Parathyroid adenoma (tissue), 2 donors: ENCODE measurements around the gene NID2.

Source experiments
- H2AFZ ChIP-seq: fragments of 300-600 bp; sonication (generic); one replicate; pipeline ENCODE4 v1.7.0; 2017; ENCODE audit warnings: antibody characterized with exemption, mild to moderate bottlenecking
- H3K27ac ChIP-seq: fragments of 300-600 bp; sonication (generic); one replicate; pipeline ENCODE4 v1.7.0; 2017
- H3K27me3 ChIP-seq: fragments of 300-600 bp; sonication (generic); one replicate; pipeline ENCODE4 v1.7.0; 2017; ENCODE audit warnings: low read length; ENCODE audit not compliant: control insufficient read depth, insufficient read depth
- H3K36me3 ChIP-seq: fragments of 300-600 bp; sonication (generic); one replicate; pipeline ENCODE4 v1.7.0; 2017; ENCODE audit warnings: low read length; ENCODE audit not compliant: control insufficient read depth, insufficient read depth
- H3K4me1 ChIP-seq: fragments of 300-600 bp; sonication (generic); one replicate; pipeline ENCODE4 v1.7.0; 2017; ENCODE audit warnings: control low read depth
- H3K4me2 ChIP-seq: fragments of 300-600 bp; sonication (generic); one replicate; pipeline ENCODE4 v1.7.0; 2017; ENCODE audit warnings: low read length
- H3K4me3 ChIP-seq: fragments of 300-600 bp; sonication (generic); one replicate; pipeline ENCODE4 v1.7.0; 2017; ENCODE audit warnings: low read depth, low read length
- H3K79me2 ChIP-seq: fragments of 300-600 bp; sonication (generic); one replicate; pipeline ENCODE4 v1.7.0; 2017; ENCODE audit warnings: control low read depth
- H3K9ac ChIP-seq: fragments of 300-600 bp; sonication (generic); one replicate; pipeline ENCODE4 v1.7.0; 2017; ENCODE audit warnings: mild to moderate bottlenecking
- H3K9me3 ChIP-seq: fragments of 300-600 bp; sonication (generic); one replicate; pipeline ENCODE4 v1.7.0; 2017; ENCODE audit warnings: low read length; ENCODE audit not compliant: control insufficient read depth
- CTCF ChIP-seq: fragments of 300-600 bp; sonication (generic); IDR thresholded peaks from one replicate; pipeline ENCODE4 v1.7.0; 2017; ENCODE audit warnings: antibody characterized with exemption, mild to moderate bottlenecking
- donor health status: primary hyperparathyroidism.

NID2 gene

GRCh38 chr14:52040598-52040997, 28.3 kb downstream of the NID2 start:
- Histone ChIP-seq H3K36me3 (no peaks in the 10 kb centered on the region), H3K27me3 (no peaks in the 10 kb centered on the region), H3K4me3 (no peak overlapping the region), H3K27ac (no peak overlapping the region), H2AFZ (no peak overlapping the region), H3K9ac (no peak overlapping the region), H3K4me1 (no peaks in the 10 kb centered on the region), H3K79me2 (peaks cover 4% of the 10 kb centered on the region), H3K9me3 (no peaks in the 10 kb centered on the region), H3K4me2 (no peak overlapping the region)
- TF ChIP-seq CTCF: no peak

GRCh38 chr14:52039124-52039815, 29.6 kb downstream of the NID2 start:
- peaks cover 4% of the 10 kb centered on the region for H3K79me2 ChIP-seq
- H3K9ac ChIP-seq: no peak overlapping the region
- H3K9me3 ChIP-seq: no peaks in the 10 kb centered on the region
- H2AFZ ChIP-seq: no peak overlapping the region
- H3K4me2 ChIP-seq: no peak overlapping the region
- no peaks in the 10 kb centered on the region for H3K4me1 ChIP-seq
- no peak overlapping the region for H3K27ac ChIP-seq
- no peaks in the 10 kb centered on the region for H3K36me3 ChIP-seq
- H3K4me3 ChIP-seq: no peak overlapping the region
- no peak for TF ChIP-seq CTCF
- no peaks in the 10 kb centered on the region for H3K27me3 ChIP-seq

GRCh38 chr14:52033101-52033642, 35.7 kb downstream of the NID2 start:
- H3K79me2 ChIP-seq: no peaks in the 10 kb centered on the region

GRCh38 chr14:52032204-52032801, 36.6 kb downstream of the NID2 start:
- Histone ChIP-seq H3K4me3 (no peak overlapping the region), H3K27me3 (no peaks in the 10 kb centered on the region), H2AFZ (no peak overlapping the region), H3K9me3 (no peaks in the 10 kb centered on the region), H3K4me2 (no peak overlapping the region), H3K36me3 (no peaks in the 10 kb centered on the region), H3K79me2 (no peaks in the 10 kb centered on the region), H3K4me1 (peaks cover 3% of the 10 kb centered on the region), H3K27ac (no peak overlapping the region), H3K9ac (no peak overlapping the region)
- TF ChIP-seq CTCF: no peak

More at GRCh38 chr14:52033101-52033642, 35.7 kb downstream of the NID2 start:
- Histone ChIP-seq H3K27ac (no peak overlapping the region), H3K4me3 (no peak overlapping the region), H2AFZ (no peak overlapping the region), H3K4me2 (no peak overlapping the region), H3K9me3 (no peaks in the 10 kb centered on the region), H3K9ac (no peak overlapping the region), H3K27me3 (no peaks in the 10 kb centered on the region), H3K36me3 (no peaks in the 10 kb centered on the region), H3K4me1 (peaks cover 3% of the 10 kb centered on the region)
- TF ChIP-seq CTCF: no peak
